ENCODE results near the gene CABP7. TPM values are rescaled to one million over a fixed set of nuclear protein-coding genes. Genes with fewer than 3 reads are reported as not detected.

CABP7 gene
- total RNA-seq, 1 donor from 2014 or later, result not detected

GRCh38 chr22:29702931-29703501, 16.8 kb upstream of the CABP7 start:
- Histone ChIP-seq H3K27ac (no peak overlapping the region), H3K36me3 (no peaks in the 10 kb centered on the region), H3K4me1 (peaks cover 19% of the 10 kb centered on the region), H3K4me3 (no peak overlapping the region), H3K27me3 (peaks cover 6% of the 10 kb centered on the region), H3K9me3 (no peaks in the 10 kb centered on the region)
- ATAC-seq (peak; percentile 72), DNase-seq (peak; percentile 85)
- TF ChIP-seq, protein P1, sequence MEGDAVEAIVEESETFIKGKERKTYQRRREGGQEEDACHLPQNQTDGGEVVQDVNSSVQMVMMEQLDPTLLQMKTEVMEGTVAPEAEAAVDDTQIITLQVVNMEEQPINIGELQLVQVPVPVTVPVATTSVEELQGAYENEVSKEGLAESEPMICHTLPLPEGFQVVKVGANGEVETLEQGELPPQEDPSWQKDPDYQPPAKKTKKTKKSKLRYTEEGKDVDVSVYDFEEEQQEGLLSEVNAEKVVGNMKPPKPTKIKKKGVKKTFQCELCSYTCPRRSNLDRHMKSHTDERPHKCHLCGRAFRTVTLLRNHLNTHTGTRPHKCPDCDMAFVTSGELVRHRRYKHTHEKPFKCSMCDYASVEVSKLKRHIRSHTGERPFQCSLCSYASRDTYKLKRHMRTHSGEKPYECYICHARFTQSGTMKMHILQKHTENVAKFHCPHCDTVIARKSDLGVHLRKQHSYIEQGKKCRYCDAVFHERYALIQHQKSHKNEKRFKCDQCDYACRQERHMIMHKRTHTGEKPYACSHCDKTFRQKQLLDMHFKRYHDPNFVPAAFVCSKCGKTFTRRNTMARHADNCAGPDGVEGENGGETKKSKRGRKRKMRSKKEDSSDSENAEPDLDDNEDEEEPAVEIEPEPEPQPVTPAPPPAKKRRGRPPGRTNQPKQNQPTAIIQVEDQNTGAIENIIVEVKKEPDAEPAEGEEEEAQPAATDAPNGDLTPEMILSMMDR (IDR thresholded peaks at IDR 0.05), result no peak
- intact Hi-C loops (cut with DNase I), result no loop called here

GRCh38 chr22:29703569-29704195, 16.1 kb upstream of the CABP7 start:
- intact Hi-C loops (cut with DNase I), result no loop called here
- ATAC-seq (peak; percentile 2), DNase-seq (no peak)
- Histone ChIP-seq H3K27me3 (peaks cover 6% of the 10 kb centered on the region), H3K4me3 (no peak overlapping the region), H3K9me3 (no peaks in the 10 kb centered on the region), H3K27ac (no peak overlapping the region), H3K36me3 (no peaks in the 10 kb centered on the region), H3K4me1 (peaks cover 19% of the 10 kb centered on the region)
- TF ChIP-seq, protein P1 (IDR thresholded peaks at IDR 0.05), result no peak

DNA sequence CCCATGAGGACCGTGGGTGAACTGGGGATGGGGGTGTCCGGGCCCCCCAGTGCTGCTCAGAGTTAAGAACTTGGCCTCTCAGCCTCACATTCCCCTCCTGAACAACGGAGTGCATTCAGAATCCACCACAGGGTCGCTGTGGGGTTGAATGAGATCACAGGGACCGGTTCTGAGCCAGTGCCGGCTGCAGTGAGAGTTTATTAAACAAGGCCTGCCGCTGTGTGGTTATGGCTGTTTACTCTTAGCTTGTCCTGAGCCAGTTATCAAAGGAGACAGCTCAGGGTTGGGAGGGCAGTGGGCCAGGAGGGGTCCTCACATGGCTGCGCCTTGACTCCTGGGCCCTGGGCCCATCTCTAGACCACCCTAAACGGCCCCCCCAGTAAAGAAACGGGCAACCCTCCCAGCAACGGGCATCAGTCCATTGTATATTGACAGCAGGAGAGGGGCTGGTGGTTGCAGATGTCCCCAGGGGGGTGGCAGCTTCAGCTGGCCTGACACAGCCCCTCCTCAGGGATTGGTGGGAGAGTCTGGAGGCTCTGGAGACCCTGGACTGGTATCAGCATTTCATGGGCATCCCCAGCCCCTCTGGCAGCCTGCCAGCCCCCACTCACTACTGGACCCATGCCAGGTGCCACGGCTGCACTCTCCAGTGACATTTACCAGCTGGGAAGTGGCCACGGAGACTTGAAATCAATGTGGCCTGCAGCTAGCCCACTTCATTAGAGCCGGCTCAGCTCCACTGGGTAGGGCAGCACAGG, 15.1 kb upstream of the CABP7 start:
- TF ChIP-seq, protein P1 (IDR thresholded peaks at IDR 0.05), result no peak

DNA sequence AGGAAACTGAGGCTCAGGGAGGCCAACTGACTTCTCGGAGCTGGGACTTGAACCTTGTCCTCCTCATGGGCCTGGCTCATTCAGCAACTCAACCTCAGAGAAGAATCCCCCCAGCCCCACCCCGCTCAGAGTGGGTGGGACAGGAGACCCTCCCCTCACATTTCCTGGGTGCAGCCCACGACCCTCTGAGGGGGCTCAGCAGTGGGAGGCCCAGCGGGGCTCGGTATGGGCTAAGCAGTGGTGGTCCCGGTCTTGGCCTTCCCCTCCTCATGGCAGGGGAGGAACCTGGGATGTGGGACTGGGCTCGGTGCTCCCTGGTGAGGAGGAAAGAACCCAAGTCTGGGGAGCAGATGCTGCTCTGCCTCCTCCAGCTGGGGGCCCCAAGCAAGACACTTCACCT, 14.2 kb upstream of the CABP7 start:
- ATAC-seq (no peak), DNase-seq (no peak)
- H3K4me3 ChIP-seq, result no peak overlapping the region
- H3K36me3 ChIP-seq, result no peaks in the 10 kb centered on the region
- peaks cover 6% of the 10 kb centered on the region for H3K27me3 ChIP-seq
- H3K9me3 ChIP-seq, result no peaks in the 10 kb centered on the region
- intact Hi-C loops (cut with DNase I), result no loop called here
- TF ChIP-seq, protein P1 (IDR thresholded peaks at IDR 0.05), result no peak
- no peak overlapping the region for H3K27ac ChIP-seq
- H3K4me1 ChIP-seq, result peaks cover 19% of the 10 kb centered on the region

More for the DNA sequence above, 15.1 kb upstream of the CABP7 start:
- Histone ChIP-seq H3K27me3 (peaks cover 6% of the 10 kb centered on the region), H3K36me3 (no peaks in the 10 kb centered on the region), H3K9me3 (no peaks in the 10 kb centered on the region), H3K4me1 (peaks cover 19% of the 10 kb centered on the region), H3K4me3 (no peak overlapping the region), H3K27ac (no peak overlapping the region)
- DNase-seq, result no peak
- ATAC-seq, result no peak
- intact Hi-C loops (cut with DNase I), result no loop called here

DNA sequence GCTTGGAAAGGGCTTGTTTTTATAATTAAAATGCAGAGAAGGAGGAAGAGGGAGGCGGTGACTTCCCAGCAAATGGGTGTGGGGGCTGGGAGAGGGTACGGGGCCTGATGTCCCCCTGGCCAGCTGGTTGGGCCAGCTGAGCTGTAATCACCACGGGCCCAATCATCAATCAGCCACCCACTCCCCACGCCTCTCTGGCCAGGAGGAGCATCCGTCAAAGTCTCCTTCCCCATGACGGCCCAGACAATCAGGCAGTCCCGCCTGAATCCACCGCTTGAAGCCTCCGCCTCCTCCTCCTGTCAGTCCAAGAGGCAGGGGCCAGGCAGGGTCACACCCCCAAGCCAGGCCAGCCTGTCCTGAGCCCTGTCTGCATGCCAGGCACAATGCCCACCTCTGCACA, 13.3 kb upstream of the CABP7 start:
- Histone ChIP-seq H3K4me3 (no peak overlapping the region), H3K36me3 (no peaks in the 10 kb centered on the region), H3K9me3 (no peaks in the 10 kb centered on the region), H3K4me1 (peaks cover 15% of the 10 kb centered on the region), H3K27me3 (peaks cover 6% of the 10 kb centered on the region), H3K27ac (no peak overlapping the region)
- DNase-seq, result no peak
- TF ChIP-seq, protein P1 (IDR thresholded peaks at IDR 0.05), result no peak
- ATAC-seq, result no peak
- intact Hi-C loops (cut with DNase I), result no loop called here

All from upper lobe of right lung (tissue), 1 donor.